HG03135 (cell line): ENCODE measurements around the gene CAPN13.

Experiments used
- ATAC-seq: cut with Tn5 transposase; IDR thresholded peaks from one replicate; pipeline ENCODE4 v1.9.1; 2021; ENCODE audit warnings: mild to moderate bottlenecking, moderate library complexity; ENCODE audit not compliant: unreplicated experiment

The CAPN13 gene, protein sequence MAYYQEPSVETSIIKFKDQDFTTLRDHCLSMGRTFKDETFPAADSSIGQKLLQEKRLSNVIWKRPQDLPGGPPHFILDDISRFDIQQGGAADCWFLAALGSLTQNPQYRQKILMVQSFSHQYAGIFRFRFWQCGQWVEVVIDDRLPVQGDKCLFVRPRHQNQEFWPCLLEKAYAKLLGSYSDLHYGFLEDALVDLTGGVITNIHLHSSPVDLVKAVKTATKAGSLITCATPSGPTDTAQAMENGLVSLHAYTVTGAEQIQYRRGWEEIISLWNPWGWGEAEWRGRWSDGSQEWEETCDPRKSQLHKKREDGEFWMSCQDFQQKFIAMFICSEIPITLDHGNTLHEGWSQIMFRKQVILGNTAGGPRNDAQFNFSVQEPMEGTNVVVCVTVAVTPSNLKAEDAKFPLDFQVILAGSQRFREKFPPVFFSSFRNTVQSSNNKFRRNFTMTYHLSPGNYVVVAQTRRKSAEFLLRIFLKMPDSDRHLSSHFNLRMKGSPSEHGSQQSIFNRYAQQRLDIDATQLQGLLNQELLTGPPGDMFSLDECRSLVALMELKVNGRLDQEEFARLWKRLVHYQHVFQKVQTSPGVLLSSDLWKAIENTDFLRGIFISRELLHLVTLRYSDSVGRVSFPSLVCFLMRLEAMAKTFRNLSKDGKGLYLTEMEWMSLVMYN

DNA sequence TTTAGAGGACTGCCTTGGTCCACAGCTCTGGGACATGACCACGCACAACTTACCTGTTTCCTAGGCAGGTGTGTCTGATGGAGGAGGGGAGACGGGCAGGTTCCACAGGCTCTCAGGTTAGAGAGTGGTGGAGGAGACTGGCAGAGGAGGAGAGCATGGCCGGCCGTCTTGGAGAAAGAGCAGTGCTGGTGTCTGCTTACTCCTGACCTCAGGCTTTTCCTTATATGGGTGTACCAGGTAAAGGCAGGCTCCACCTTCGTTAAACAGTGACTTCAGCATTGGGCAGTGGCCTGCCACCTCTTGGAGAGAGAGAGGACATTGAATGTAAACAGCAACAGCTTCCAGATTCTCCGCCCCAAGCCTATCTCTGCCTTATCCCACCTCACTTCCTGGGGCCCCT, at the start of gene CAPN13:
TSS of gene CAPN13 (minus strand) at position 198 of the 400 bp plus-strand sequence. CDS start 20,121 bp downstream, outside the sequence.
- ATAC-seq, result no peak

DNA sequence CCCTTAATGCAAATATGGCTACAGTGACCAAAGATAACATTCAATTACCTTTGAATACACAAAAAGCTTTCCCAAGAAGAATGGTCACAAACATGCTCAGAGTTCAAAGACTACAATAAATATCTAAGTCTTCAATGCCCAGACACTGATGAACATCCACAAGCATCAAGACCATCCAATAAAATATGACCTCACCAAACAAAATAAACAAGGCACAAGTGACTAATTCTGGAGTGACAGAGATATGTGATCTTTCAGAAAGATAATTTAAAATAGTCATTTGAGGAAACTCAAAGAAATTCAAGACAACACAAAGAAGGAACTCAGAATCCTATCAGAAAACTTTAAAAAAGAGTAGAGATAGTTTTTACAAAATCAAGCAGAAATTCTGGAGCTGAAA, 40.6 kb upstream of the CAPN13 start:
- ATAC-seq, result no peak

DNA sequence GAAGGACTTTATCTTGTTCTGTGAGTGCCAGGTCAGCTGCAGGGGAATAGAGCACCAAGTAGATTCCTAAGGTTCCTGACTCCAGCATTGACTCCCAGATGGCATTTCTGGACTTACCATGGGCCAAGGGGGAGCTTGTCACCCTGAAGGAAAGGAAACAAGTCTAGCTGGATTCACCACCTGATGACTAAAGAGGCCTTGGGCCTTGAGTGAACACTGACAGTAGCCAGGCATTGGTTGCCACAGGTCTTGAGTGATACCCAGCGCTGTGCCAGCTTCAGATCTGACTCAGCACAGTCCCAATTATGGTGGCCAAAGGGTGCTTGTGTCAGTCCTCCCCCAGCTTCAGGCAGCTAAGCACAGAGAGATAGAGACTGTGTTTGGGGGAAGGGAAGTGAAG, 40.1 kb upstream of the CAPN13 start:
- no peak for ATAC-seq

DNA sequence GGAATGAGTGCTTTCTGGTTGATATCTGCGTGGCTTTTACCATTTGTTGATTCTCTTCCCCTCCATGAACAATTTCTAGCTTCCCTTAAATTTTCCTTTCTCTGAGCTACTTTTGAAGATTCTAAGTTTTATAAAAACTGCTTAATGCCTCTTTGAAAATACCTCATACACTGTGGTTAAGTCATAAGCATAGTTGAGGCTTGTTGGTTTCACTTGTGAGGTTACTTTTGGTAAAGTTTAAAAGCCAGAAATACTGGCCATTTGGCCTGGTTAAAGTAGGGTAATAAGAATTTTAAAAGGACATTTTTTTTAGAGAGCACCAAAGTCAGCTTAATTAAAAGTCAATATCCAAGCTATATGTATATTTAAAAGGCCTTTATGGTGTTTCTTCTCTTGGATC, 21.3 kb upstream of the CAPN13 start:
- no peak for ATAC-seq

DNA sequence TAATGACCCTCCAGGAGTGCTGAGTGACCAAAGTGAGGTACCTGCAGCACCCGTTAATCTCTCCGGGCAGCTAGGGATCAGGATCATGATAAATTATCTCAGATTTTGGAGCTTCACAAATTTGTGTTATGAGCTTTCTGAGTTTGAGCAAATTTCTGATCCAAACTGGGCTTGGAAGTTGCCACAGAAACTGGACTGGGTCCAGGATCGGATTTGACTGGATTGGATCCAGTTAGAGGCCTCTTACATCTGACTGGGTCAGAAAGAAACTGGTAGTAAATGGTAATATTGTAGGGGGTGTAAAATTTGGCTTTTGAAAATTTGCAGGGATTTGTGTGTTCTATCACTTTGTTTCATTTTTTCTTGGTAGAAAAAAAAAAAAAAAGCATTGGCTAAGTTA, 19.7 kb upstream of the CAPN13 start:
- ATAC-seq, result no peak

DNA sequence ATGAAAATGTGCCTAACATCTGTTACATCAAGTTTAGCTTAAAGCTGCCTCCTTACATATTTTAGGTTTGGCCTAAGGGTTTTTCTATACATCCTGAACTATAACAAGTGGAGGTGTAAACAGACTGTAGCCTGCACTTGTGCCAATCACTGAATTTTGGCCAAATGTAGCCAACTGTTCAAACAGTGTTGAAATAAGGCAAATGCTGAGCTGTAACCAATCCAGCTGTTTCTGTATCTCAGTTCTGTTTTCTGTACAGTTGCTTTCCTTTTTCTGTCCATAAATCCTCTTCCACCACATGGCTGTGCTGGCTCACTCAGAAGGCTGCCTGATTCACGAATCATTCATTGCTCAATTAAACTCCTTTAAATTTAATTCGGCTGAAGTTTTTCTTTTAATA, 19.2 kb upstream of the CAPN13 start:
- no peak for ATAC-seq

DNA sequence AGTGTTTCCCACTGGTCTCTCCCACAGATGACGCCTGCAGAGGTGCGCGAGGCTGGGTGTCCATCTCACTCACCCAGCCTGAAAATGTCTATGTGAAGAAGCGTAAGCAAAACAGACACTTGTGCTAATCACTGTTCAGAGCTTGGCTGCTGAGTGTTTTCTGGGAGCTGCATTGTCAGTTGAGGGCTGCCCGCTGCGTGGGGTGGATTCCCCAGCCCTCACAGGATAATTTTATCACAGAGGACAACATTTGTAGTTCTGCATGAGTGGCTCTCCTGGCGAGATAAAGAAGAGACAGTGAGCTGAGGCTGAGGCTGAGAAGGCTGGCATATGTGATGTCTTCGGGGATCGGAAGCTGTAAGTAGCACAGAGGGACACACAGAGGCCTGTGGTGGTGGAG, 16.2 kb upstream of the CAPN13 start:
- ATAC-seq, result no peak

DNA sequence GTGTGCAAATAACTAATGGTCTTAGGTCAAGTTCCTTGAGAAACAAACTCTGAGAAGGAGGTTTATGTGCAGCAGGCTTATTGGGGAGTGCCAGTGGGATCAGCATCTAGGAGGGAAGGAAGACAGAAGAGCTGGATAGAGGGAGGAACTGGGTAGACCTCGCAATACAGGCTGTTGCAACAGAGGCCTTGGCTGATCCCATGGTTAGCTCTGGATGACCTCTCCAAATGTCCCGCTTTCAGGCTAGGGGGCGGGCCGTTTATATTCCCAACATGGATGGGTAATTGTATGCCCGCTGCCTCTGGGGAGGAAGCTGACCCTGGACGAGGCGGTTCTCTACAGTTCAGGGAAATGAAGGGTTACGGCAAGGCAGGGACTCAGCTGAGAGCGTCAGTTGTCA, 14.7 kb upstream of the CAPN13 start:
- no peak for ATAC-seq

DNA sequence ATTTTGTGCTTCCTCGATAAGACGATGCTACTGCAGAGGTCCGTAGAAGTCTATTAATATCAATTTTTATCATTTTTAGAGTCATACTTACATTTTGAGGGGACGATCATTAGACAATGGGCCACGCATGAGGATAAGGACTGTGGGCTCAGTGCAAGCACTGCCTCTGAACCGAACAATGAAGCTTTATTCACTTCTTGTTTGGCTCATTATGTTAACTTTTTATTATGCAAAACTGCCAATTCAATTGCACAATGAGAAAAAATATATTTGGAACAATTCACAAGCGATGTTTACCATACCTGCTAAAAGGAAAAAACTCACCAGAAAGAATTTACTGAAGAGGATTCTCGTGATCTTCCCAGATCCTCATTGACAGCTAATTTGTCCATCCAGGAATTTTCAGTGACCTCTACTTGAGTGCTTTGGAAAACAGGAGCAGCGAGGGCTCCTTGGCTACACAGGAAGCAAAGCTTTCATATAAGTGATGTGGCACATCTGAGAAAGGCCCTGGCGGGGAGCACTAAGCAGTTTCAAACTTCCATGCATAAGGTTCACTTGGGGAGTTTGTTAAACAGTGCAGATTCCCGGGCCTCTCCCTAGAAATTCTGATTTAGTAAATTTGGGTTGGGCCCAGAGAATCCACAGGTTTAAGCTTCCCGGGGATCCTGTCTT, 13.3 kb upstream of the CAPN13 start:
- ATAC-seq, result no peak

DNA sequence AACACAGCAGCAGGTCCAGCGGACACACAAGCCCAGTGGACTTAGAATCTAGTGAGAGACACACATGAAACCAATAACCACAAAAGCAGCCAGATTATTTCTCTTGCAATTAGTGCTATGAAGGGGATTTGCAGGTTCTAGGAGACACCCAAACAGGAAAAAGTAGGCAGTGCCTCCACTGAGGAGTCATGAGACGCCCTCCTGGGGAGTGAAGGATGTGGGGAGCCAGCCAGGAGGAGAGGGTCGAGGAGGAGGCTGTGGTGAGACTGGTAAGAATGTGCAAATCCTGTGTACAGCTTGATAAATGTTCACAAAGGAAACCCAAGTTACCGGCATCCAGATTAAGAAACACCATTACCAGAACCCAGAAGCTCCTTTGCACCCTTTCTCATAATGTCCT, 2.7 kb upstream of the CAPN13 start:
- no peak for ATAC-seq

DNA sequence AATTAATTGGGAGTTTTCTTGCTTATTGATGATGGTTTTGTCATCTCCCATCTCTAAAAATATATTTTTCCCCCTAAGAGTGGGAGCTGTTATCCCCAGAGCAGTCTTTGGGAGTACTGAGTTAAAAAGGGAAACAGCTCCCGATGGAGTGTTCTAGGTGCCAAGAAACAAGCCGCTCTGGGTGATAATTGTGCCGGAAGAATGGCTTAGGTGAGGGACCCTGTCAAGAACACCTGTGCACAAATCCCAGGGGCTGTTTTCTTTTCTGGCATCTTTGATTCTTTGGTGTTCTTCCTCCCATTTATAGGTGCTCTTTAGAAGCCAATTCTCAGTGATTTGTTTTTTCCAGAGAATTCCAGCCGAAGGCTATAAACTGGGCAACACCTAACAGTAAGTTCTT, 1.4 kb upstream of the CAPN13 start:
- no peak for ATAC-seq

DNA sequence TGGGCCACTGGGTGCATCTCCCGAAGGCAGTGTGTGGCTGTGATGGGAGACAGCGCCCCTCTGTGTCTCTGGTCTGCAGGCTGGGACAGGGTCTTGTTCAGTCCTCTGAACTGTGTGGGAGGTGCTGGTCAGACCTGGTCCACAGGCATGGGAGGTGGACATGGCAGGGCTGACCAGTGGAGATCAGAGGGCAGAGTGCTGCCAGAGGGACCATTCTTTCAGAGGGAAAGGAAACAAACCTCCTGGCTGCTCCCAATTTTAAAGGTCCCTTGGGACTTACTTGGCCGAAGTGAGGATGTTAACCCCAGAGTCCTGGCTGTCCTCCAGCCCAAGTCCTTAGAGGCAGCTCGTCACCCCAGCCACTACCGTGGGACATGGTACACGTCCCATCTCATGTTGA, 4.0 kb downstream of the CAPN13 start:
- ATAC-seq, result no peak

DNA sequence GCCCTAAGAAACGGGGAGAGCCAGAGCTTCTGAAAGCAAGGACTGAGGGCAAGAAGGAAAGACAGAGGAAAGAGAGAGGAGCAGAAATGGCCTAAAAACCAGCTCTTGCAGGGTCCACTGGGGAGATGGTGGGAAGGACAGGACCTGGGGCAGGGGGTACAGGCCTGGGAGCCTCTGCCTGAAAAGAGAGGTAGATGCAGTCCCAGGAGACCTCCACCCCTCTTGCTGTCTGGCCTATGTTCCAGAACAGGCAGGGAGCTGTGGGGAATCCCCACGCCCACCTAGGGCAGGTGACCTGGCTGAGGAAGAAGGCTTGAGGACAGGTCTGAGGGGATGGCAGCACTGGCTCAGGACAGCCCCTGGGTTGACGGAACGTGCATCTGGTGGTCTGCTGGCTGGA, 4.6 kb downstream of the CAPN13 start:
- ATAC-seq, result no peak

DNA sequence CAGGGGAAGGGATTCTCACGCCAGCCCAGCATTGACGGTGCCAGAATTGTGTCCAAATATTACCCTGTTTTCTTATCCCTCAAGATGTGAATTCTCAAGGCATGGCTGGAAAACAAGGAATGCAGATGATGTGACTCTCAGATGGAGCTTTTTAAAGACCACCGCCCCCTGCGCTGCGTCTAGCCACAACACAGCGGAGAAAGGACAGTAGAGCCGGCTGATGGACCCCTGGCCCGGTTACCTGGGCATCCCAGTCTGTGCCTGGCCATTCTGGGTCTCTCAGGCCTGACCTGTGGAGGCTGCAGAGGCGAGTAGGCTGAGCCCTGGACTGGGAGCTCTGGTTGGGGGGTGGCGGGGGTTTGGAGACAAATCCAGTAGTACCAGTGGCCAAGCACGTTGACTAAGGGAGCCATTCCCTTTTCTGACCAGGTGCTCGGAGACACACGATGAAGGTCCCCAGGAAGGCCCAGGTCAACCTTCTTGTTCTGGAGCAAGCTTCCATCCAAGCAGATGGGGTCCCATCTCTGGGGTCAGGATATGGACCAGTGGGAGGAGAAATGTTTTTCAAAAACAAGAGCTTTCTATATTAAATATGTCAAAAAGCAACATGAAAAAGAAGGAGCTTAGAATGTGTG, 5.3 kb downstream of the CAPN13 start:
- no peak for ATAC-seq

DNA sequence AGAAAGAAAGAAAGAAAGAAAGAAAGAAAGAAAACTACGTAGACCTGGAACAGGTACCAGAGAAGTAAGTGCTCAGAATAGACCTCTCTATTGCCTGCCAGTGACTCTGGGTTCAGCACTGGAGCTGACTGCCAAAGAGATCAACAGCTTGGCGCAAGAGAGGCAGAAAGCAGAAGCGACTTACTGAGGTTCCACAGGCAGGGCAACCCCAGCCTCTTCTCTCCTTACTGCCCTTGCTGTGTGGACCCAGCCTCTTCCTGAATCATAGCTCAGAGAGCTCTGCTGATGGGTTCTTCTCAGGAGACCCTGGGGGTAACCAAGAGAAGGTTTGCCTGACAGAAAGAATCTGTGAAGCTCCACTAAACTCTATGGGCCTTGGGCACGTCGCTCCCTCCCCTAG, 7.1 kb downstream of the CAPN13 start:
- no peak for ATAC-seq

DNA sequence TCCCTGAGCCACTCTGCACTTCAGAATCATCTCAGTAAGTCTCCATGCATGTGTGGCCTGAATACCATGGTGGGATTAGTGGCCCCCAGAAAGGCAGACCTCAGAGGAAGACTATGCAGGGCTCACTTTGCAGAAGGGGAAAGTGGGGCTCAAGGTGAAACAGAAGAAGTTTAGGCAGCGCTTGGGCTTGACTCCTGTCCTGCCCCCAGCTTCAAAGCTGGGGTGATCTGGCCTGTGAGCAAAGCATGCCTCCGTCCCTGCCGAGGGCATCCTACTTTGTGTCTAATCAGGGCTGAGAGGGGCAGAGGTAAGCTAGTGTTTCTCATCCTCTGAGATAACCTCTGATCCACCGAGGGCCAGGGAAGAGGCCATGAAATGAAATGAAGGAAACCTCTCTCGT, 7.9 kb downstream of the CAPN13 start:
- ATAC-seq, result no peak

DNA sequence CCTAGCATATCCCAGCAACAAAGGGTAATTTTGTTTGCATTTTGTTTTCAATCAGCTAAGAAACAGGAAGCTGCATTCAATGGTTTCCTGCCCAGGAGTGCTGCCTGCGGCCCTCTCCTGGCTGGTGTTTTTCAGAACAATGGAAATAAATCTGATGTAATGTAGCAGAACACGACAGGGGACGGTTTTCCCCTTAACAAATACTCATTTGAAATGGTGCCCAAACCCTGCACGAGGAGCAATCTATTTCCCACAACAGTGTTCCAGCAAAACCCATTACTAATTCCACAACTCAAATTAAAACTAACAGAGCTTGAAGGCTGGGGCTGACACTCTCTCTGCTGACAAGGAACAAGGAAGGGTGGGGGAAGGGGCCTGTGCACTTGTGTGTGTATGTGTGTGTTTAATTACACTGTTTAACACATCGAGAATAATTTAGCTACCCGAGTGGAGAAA, 8.7 kb downstream of the CAPN13 start:
- ATAC-seq, result no peak

DNA sequence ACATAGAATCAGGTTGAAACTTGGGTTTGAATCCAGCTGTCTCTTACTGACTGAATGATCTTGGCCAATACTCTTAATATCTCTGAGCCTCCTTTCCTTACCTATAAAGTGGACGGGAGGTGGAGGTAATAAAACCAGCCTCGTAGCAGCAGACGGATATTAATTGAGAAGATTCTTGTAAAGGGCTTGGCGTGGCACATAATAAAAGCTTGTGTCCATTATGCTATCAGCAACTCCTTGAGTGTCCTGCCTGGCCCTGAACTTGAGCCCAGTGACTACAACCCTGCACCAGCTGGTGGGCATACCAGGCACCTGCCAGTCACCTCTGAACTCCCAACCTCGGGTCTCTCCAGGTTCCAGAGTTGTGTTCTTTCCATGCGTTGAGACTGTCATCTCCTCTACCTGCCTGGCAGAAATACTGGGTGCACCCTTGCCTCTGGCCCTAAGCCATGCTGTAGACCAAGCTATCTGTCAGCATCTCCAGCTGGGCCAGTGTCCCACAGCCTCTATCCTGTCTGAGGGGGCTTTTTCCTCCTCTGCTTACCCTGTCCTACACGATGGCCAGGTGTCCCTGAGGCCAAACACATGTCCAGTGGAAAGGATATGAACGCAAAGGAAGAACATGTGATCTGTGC, 9.7 kb downstream of the CAPN13 start:
- no peak for ATAC-seq

DNA sequence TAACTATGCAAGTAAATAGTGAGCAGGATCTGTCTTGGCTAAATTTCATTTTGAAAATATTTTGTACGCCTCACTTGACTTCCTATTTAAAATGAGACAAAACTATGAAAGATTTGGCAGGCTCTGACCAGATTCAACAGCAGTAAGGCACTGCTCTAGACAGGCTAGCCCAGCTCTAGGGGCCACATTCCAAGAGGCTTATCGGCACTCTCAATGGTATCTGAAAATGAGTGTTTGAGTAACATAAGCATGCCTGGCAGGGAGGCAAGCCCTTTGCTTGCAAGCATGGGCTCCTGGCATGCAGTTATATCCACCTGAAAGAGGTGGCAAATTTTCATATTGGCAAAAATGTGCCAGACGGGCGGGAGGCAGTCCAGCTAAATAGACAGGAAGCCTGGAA, 10.5 kb downstream of the CAPN13 start:
- no peak for ATAC-seq

DNA sequence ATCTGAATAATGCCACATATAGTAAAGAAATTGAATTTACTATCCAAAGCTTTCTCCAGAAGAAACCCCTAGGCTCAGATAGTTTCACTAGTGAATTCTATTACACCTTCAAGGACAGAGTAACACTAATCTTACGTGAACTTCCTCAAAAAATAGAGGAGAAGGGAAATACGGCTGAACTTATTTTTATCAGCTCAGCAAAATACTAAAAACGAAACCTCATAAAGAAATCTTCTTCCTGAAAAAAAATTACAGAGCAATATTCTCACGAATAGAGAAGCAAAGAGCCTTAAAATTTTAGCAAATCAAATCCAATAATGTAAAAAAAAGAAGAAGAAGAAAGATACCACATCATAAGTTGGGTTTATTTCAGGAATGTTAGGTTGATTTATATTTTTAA, 14.7 kb downstream of the CAPN13 start:
- no peak for ATAC-seq

DNA sequence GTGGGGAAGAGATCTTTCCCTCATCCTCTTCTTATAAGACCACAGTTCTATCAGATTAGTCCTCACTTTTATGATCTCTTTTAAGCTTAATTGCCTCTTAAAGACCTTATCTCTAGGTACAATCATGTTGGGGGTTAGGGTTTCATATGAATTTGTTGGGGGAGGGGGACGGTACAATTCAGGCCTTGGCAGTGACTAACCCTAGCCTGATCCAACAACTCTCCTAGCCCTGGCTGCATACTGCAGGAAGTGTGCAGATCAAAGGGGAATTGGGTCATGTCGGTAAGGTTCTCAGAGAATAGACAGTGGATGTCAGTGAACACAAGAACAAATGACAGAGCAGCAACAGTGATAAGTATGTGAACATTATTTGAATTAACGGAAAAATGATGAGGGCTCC, 16.4 kb downstream of the CAPN13 start:
- ATAC-seq, result no peak
